ENCODE measurements around the gene AMIGO2. TPM values are rescaled to one million over a fixed set of nuclear protein-coding genes. Genes with fewer than 3 reads are reported as not detected.

Gene AMIGO2
- total and polyA plus RNA-seq, 9 donors = 13.1 to 65.5 (median 29.2) TPM

DNA sequence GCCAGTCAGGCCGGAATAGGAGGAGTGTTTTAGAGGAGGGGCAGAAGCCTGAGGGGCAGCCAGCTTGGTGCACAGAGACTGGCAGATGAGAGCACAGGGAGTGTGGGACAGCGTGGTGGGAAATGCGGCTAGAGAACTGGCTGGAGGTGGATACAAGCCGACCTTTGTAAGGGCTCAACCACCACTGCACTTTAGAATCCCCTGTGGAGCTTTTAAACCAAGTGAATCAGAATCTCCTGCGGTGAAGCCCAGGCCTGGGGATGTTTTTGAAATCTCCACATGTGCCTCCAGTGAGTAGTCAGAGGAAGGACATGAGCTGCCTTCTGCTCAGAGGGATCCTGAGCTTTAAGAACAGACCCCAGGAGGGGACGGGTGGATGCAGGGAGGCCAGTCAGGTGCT lies 11.2 kb downstream of the AMIGO2 start:
- intact Hi-C loops (cut with DNase I) = no loop called here
- WGBS, 3 donors = 81 to 91% (median 89%) methylated on average over 6 of the region's 6 CpGs
- Histone ChIP-seq H3K27me3 (no peaks in the 10 kb centered on the region), H3K4me3 (no peak overlapping the region), H3K9me3 (no peaks in the 10 kb centered on the region), H3K36me3 (no peaks in the 10 kb centered on the region), H3K27ac (no peak overlapping the region), H3K4me1 (ENCODE audit: insufficient read depth) (peaks cover 4% of the 10 kb centered on the region)
- DNase-seq = no peak
- TF ChIP-seq CTCF (IDR thresholded peaks at IDR 0.05) = no peak
- TF ChIP-seq EP300 (IDR thresholded peaks at IDR 0.05) = no peak
- TF ChIP-seq POLR2A (IDR thresholded peaks at IDR 0.05) = no peak

GRCh38 chr12:47067771-47068431 lies 11.9 kb downstream of the AMIGO2 start:
- H3K27me3 ChIP-seq = no peaks in the 10 kb centered on the region
- no peak overlapping the region for H3K4me3 ChIP-seq
- WGBS, 3 donors = 69 to 79% (median 77%) methylated on average over 5 of the region's 5 CpGs
- no peak for TF ChIP-seq POLR2A (IDR thresholded peaks at IDR 0.05)
- TF ChIP-seq EP300 (IDR thresholded peaks at IDR 0.05) = no peak
- no peak for TF ChIP-seq CTCF (IDR thresholded peaks at IDR 0.05)
- no peaks in the 10 kb centered on the region for H3K36me3 ChIP-seq
- DNase-seq = no peak
- no peak overlapping the region for H3K27ac ChIP-seq
- H3K4me1 ChIP-seq (ENCODE audit: insufficient read depth) = peaks cover 4% of the 10 kb centered on the region
- intact Hi-C loops (cut with DNase I) = no loop called here
- no peaks in the 10 kb centered on the region for H3K9me3 ChIP-seq

- Histone ChIP-seq H3K4me1 (ENCODE audit: insufficient read depth) (peaks cover 4% of the 10 kb centered on the region), H3K36me3 (no peaks in the 10 kb centered on the region), H3K27ac (no peak overlapping the region), H3K4me3 (no peak overlapping the region), H3K9me3 (no peaks in the 10 kb centered on the region), H3K27me3 (no peaks in the 10 kb centered on the region)
- 97 to 98% (median 98%) methylated on average over 1 of the region's 1 CpG for WGBS, 3 donors
- DNase-seq = no peak
- intact Hi-C loops (cut with DNase I) = no loop called here
- TF ChIP-seq EP300 (IDR thresholded peaks at IDR 0.05) = no peak
- no peak for TF ChIP-seq POLR2A (IDR thresholded peaks at IDR 0.05)
- TF ChIP-seq CTCF (IDR thresholded peaks at IDR 0.05) = no peak
Measured at GRCh38 chr12:47067176-47067575, 12.6 kb downstream of the AMIGO2 start.

DNA sequence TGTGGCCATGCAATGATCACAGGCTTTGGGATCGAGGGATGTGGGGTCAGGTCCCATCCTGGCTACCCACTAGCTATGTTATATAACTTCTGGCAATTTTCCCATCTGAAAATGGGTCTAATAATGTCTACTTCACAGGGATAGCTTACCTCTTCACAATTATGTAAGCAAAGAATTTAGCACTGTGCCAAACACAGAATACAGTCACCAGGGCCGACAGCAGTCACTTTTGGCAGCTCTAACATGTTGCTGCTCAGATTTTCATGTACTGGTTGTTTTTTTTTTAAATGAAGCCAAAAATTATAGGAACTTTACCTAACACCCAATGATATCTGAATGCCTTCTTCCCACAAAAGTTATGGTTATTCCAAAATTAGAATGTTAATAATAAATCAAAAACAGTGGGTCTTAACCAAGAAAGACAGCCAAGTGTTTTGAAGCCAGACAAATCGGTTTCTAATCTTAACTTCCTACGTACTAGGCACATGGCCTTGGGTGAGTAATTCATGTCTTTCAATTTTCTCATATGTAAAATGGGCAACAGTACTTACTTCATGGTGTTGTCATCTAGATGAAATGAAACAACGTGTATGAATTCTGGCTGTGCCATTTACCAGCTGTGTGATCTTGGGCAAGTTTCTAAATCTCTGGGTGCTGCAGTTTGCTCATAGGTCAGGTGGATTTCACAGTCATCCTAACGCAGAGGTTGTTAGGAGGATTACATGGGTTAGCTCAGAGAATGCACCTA lies 13.3 kb downstream of the AMIGO2 start:
- H3K4me3 ChIP-seq = no peak overlapping the region
- no peaks in the 10 kb centered on the region for H3K9me3 ChIP-seq
- H3K4me1 ChIP-seq (ENCODE audit: insufficient read depth) = peaks cover 4% of the 10 kb centered on the region
- intact Hi-C loops (cut with DNase I) = no loop called here
- WGBS, 3 donors = 25 to 33% (median 31%) methylated on average over 6 of the region's 6 CpGs
- TF ChIP-seq CTCF (IDR thresholded peaks at IDR 0.05) (no peak), POLR2A (IDR thresholded peaks at IDR 0.05) (no peak), EP300 (IDR thresholded peaks at IDR 0.05) (no peak)
- no peak for DNase-seq
- H3K27me3 ChIP-seq = no peaks in the 10 kb centered on the region
- H3K27ac ChIP-seq = peak overlapping the region in 1 of 2 donors; percentile 10
- H3K36me3 ChIP-seq = no peaks in the 10 kb centered on the region

Measured in ovary (tissue), 9 donors.